ENCODE data around the gene TTLL11.

Gene TTLL11

GRCh38 chr9:121962421-121962820, 130.7 kb downstream of the TTLL11 start:
- no peak for DNase-seq

DNA sequence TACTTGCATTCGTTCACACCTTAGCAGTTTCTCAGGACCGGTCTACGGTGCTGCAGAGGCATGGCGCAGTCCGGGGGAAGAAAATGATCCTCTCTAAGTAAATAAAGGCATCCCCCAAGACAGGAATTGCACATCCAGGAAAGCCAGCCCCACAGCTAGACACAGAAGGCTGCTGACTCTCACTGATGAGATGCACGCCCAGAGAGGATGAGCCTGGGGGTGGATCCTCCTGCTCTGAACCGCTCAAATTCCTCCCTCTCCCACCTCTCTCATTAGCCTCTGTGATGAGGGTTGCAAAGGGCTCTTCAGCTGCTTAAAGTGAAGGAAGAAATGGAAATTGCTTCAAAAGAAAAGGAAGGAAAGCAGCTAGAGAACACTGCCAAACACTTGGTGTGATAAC, 132.4 kb downstream of the TTLL11 start:
- no peak for DNase-seq

DNA sequence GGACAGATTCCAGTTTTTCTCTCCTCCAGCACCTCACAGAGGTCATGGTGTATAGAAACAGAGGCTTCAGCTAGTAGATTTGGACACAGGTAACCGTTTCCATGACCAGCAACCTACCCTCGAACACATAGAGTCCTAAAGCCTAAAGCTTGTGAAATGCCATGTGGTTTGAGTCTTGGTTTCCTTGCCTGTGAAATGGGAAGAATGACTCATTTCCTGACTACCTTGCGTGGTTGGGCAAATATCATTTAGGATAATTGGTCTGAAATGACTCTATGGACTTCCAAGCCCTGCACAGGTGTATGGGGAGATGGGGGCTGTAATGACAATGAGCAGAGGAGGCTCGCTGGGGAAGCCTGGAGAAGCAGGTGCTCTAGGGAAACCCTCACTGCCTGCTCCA, 134.6 kb downstream of the TTLL11 start:
- no peak for DNase-seq

DNA sequence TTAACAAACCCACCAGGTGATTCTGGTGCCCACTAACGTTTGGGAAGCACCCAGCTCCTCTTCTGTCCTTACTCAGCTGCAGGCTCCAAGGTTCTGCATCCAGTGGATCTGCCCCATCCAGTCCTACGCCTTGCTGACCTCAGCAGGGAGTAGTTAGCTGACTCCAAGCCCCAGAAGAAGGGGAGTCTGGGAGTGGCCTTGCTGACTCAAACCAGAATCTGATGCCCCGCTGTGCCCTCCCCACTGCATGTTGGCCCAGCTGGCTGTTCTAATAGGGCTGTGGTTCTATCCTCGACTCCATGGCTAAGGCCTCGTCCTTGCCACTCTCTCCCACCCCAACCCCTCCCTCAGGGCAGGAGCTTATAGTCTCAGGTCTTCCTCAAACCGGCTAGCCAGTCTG, 136.3 kb downstream of the TTLL11 start:
- no peak for DNase-seq

GRCh38 chr9:121955649-121956048, 137.5 kb downstream of the TTLL11 start:
- no peak for DNase-seq

- DNase-seq, result no peak
These were observed 138.5 kb downstream of the TTLL11 start for GRCh38 chr9:121954477-121955140.

- no peak for DNase-seq
These were observed 140.5 kb downstream of the TTLL11 start for GRCh38 chr9:121952611-121953010.

DNA sequence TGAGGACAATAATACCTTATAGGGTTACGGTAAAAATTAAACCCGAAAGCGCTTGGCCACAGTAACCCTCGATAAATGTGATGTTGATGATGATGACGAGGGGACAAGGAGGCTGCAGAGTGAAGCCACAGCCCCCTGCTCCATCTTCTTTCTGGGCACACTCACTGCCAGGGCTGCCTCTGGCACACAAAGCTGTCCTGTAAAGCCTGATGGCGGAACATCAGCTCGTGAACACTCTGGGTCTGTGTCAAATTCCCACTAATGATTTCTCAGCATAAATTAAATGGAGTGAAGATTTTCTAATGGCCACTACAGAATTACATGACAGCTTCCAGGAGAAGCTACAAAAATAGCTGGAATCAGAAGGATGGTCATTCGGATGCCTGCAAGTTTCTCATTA, 142.2 kb downstream of the TTLL11 start:
- DNase-seq, result no peak

- DNase-seq, result no peak
These were observed 142.7 kb downstream of the TTLL11 start for GRCh38 chr9:121950441-121950840.

DNA sequence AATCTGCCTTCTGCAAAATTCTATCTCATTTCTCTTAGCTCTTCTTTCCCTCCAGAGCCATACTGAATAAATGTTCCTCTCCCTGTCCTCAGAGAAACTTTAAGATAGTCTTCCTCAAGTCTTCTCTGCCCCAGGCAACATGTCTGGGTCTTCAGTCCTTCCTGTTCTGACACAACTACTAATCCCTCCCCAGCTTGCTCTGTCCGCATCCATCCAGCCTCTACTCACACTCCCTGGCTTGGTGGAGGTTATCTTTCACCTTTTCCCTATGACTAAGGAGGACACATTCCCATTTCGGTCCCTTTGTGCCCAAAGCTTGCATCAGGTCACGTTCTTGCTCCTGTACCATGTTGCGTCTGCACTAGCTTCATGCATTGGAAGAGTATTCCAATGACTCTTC, 143.3 kb downstream of the TTLL11 start:
- DNase-seq, result no peak

DNA sequence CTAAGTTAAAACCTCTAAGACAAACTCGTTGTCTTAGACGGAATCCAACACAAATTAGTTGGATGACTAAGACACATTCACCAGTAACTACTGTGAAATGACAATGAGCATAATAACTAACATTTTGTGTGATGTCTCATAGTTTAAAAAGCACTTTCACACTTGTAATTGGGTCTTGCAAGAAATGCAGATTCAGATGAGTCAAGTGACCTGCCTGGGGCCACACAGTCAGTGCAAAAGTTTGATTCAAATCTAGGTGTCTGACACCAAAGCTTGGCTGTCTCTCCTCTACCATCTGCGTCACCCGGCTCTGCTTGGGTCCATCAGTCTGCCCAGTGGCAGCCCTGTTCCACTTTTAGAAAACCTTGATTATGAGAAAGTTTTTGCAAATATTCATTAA, 143.7 kb downstream of the TTLL11 start:
- DNase-seq, result no peak

- no peak for DNase-seq
These were observed 145.3 kb downstream of the TTLL11 start for GRCh38 chr9:121947775-121948174.

DNA sequence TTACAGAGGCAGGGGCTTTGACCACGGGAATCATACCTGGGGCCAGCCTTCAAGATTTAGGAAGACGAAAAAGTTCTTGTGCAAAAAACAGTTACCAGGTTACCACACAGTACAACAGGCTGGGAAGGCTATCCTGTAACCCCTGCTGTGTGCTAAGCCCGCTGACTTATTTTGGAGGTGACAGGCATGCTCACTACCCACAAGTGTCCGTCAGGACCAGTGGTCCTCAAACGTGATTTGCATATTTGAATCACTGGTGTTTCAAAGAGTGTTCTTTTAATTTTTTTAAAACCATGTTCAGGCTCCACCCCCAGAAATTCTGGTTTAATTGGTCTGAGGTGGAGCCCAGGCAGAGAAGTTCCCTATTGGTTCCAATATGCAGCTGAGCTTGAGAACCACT, 146.6 kb downstream of the TTLL11 start:
- DNase-seq, result no peak

GRCh38 chr9:121945849-121946248, 147.3 kb downstream of the TTLL11 start:
- no peak for DNase-seq

GRCh38 chr9:121945281-121945680, 147.8 kb downstream of the TTLL11 start:
- DNase-seq, result no peak

- no peak for DNase-seq
These were observed 148.4 kb downstream of the TTLL11 start for GRCh38 chr9:121944711-121945191.

DNA sequence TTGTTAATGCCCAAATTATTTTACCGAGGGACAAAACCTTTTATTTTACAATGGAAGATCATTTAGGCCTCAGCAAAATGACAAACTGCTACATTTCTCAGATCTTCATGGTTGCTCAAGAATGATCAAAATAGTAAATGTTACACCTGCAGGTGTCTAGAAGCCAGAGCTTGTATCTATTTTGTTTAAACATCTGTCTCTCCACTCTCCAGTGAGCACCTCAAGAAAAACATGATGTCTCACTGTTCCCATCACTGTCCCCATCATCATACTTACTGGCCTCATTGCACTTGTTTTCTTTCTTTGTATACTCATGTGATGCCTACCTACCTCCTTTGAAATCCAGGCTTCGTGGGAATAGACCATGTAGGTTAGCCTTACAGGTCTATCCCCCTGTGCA, 149.6 kb downstream of the TTLL11 start:
- DNase-seq, result no peak

- DNase-seq, result no peak
These were observed 150.2 kb downstream of the TTLL11 start for GRCh38 chr9:121942866-121943382.

- DNase-seq, result no peak
These were observed 150.8 kb downstream of the TTLL11 start for GRCh38 chr9:121942313-121942712.

GRCh38 chr9:121939643-121940042, 153.5 kb downstream of the TTLL11 start:
- DNase-seq, result no peak

GRCh38 chr9:121938621-121939020, 154.5 kb downstream of the TTLL11 start:
- no peak for DNase-seq

- no peak for DNase-seq
These were observed 155.9 kb downstream of the TTLL11 start for GRCh38 chr9:121937240-121937639.

DNA sequence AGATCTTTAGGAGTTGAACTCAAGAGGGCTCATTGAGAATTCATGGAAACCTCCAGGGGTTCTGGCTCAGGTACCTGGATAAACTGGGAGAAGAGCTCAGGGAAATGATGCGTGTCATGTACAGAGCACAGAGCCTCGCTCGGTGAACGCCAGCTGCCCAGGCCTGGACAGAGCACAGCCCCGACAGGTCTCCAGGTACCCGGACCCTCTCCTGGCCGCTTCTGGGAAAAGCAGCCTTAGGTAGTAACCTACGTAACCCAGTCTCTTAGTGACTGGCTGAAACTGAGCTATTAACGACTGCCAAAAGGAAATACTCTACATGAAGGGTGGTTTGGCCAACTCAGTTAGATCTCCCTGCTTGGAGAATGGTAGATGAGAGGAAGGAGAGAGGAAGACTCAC, 157.4 kb downstream of the TTLL11 start:
- no peak for DNase-seq

DNA sequence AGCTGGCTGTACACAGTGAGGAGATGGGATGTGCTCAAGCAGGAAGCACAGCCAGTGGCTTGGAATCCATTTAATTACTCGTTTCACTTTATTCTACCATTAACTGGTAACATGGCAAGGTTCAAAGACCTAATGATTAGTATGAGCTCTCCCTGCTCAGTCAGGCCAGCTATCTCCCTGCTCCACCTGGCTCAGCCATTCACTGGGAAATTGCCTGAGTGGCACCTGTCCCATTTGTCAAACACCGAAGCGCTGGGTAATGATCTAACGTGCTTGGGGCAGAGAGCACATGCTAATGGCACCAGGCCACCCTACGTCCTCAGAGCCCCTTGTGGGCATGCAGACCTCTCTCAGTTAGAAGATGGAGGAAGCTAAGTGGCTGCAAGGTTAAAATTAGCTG, 162.2 kb downstream of the TTLL11 start:
- DNase-seq, result no peak
